GM12801 (cell line): ENCODE data around the gene SLC25A47.

ENCODE experiments used
- CTCF ChIP-seq: IDR thresholded peaks from one replicate; pipeline ENCODE4 v1.5.1; 2011; ENCODE audit warnings: control low read depth; ENCODE audit not compliant: insufficient read length; ENCODE audit errors: extremely low read depth

Gene SLC25A47, protein sequence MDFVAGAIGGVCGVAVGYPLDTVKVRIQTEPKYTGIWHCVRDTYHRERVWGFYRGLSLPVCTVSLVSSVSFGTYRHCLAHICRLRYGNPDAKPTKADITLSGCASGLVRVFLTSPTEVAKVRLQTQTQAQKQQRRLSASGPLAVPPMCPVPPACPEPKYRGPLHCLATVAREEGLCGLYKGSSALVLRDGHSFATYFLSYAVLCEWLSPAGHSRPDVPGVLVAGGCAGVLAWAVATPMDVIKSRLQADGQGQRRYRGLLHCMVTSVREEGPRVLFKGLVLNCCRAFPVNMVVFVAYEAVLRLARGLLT

GRCh38 chr14:100323121-100323941, at the start of gene SLC25A47:
Gene SLC25A47, plus strand, starts transcription at chr14:100323339. Its CDS starts 76 bp downstream, at chr14:100323415.
- TF ChIP-seq CTCF = no peak

GRCh38 chr14:100274250-100274649, 48.9 kb upstream of the SLC25A47 start:
- no peak for TF ChIP-seq CTCF

GRCh38 chr14:100275214-100275613, 47.9 kb upstream of the SLC25A47 start:
- no peak for TF ChIP-seq CTCF

GRCh38 chr14:100278702-100279101, 44.4 kb upstream of the SLC25A47 start:
- no peak for TF ChIP-seq CTCF

- TF ChIP-seq CTCF = no peak
Observed at GRCh38 chr14:100279133-100279532, 44.0 kb upstream of the SLC25A47 start.

GRCh38 chr14:100279563-100279962, 43.6 kb upstream of the SLC25A47 start:
- TF ChIP-seq CTCF = no peak

GRCh38 chr14:100281286-100282082, 41.7 kb upstream of the SLC25A47 start:
- no peak for TF ChIP-seq CTCF
